Liver (tissue), 9 donors: ENCODE data around the gene CDKN2B-AS1. TPM values are rescaled to one million over a fixed set of nuclear protein-coding genes. Genes with fewer than 3 reads are reported as not detected.

Experiments
- DNase-seq: peaks from one replicate; pipeline ENCODE4 v3.0.0-alpha.2; 2017; ENCODE audit warnings: low spot score
- H3K27ac ChIP-seq, 2 donors: one replicate each; pipeline ENCODE4 v1.7.0; 2013; ENCODE audit warnings: inconsistent platforms in 2 of 2, low read length in 2 of 2, control low read depth in 1 of 2, low read depth in 1 of 2, mild to moderate bottlenecking in 1 of 2
- H3K27me3 ChIP-seq, 4 donors: one replicate each; pipeline versions ENCODE4 v1.6.1 to v1.7.0; 2013; ENCODE audit warnings: low read length in 3 of 4, inconsistent platforms in 1 of 4, mild to moderate bottlenecking in 1 of 4, moderate library complexity in 1 of 4; ENCODE audit not compliant: control insufficient read depth in 4 of 4, insufficient read depth in 4 of 4
- H3K36me3 ChIP-seq, 4 donors: one replicate each; pipeline versions ENCODE4 v1.6.1 to v1.7.0; 2013; ENCODE audit warnings: low read length in 3 of 4, mild to moderate bottlenecking in 3 of 4, low read depth in 1 of 4, moderate library complexity in 1 of 4; ENCODE audit not compliant: control insufficient read depth in 4 of 4, insufficient read depth in 3 of 4
- H3K4me1 ChIP-seq, 4 donors: one replicate each; pipeline versions ENCODE4 v1.6.1 to v1.7.0; 2013; ENCODE audit warnings: low read length in 3 of 4, mild to moderate bottlenecking in 3 of 4, moderate library complexity in 1 of 4; ENCODE audit not compliant: control insufficient read depth in 4 of 4, insufficient read depth in 4 of 4
- H3K4me3 ChIP-seq, 3 donors: one replicate each; pipeline versions ENCODE4 v1.6.1 to v1.7.0; 2013; ENCODE audit warnings: low read length in 3 of 3, control low read depth in 1 of 3, low read depth in 1 of 3, mild to moderate bottlenecking in 1 of 3
- H3K9ac ChIP-seq, 2 donors: one replicate each; pipeline ENCODE4 v1.7.0; 2013; ENCODE audit warnings: low read length in 2 of 2, mild to moderate bottlenecking in 2 of 2, moderate library complexity in 2 of 2, control low read depth in 1 of 2, low read depth in 1 of 2
- H3K9me3 ChIP-seq, 4 donors: one replicate each; pipeline versions ENCODE4 v1.6.1 to v1.7.0; 2013; ENCODE audit warnings: low read length in 3 of 4; ENCODE audit not compliant: control insufficient read depth in 4 of 4
- ATF3 ChIP-seq: IDR thresholded peaks from 2 replicates; pipeline ENCODE4 v1.6.1; 2016; ENCODE audit warnings: antibody characterized with exemption
- EGR1 ChIP-seq, 2 donors: IDR thresholded peaks; 2 replicates each; pipeline ENCODE4 v1.6.1; 2016 to 2018; ENCODE audit warnings: antibody characterized with exemption in 2 of 2, low read depth in 2 of 2
- FOXA1 ChIP-seq: IDR thresholded peaks from 2 replicates; pipeline ENCODE4 v1.6.1; 2016; ENCODE audit warnings: antibody characterized with exemption
- HNF4A ChIP-seq, 2 donors: conservative IDR thresholded peaks; 2 replicates each; pipeline ENCODE4 v1.6.1; 2016; ENCODE audit warnings: antibody characterized with exemption in 2 of 2, mild to moderate bottlenecking in 2 of 2
- HNF4G ChIP-seq: IDR thresholded peaks from 2 replicates; pipeline ENCODE4 v1.6.1; 2016; ENCODE audit warnings: antibody characterized with exemption
- JUND ChIP-seq, 2 donors: IDR thresholded peaks; 2 replicates each; pipeline ENCODE4 v1.6.1; 2016; ENCODE audit warnings: antibody characterized with exemption in 2 of 2
- MAX ChIP-seq: IDR thresholded peaks from 2 replicates; pipeline ENCODE4 v1.6.1; 2016; ENCODE audit warnings: antibody characterized with exemption
- NR2F2 ChIP-seq: IDR thresholded peaks from 2 replicates; pipeline ENCODE4 v1.6.1; 2016; ENCODE audit warnings: antibody characterized with exemption
- RAD21 ChIP-seq, 2 donors: IDR thresholded peaks; 2 replicates each; pipeline ENCODE4 v1.6.1; 2016; ENCODE audit warnings: antibody characterized with exemption in 2 of 2, mild to moderate bottlenecking in 2 of 2
- RXRA ChIP-seq, 2 donors: IDR thresholded peaks; 2 replicates each; pipeline ENCODE4 v1.6.1; 2017 to 2018; ENCODE audit warnings: antibody characterized with exemption in 2 of 2, mild to moderate bottlenecking in 1 of 2
- SP1 ChIP-seq: IDR thresholded peaks from 2 replicates; pipeline ENCODE4 v1.6.1; 2018; ENCODE audit warnings: antibody characterized with exemption, mild to moderate bottlenecking
- TAF1 ChIP-seq: conservative IDR thresholded peaks from 2 replicates; pipeline ENCODE4 v1.6.1; 2016; ENCODE audit warnings: antibody characterized with exemption, mild to moderate bottlenecking
- YY1 ChIP-seq: IDR thresholded peaks from 2 replicates; pipeline ENCODE4 v1.6.1; 2016; ENCODE audit warnings: antibody characterized with exemption, mild to moderate bottlenecking
- WGBS: extraction: QIAGEN DNeasy Blood & Tissue Kit; methylation state at CpG from one replicate; pipeline ENCODE4 v1.1.7; 2013; 5-methylcytosine and 5-hydroxymethylcytosine counted together
- polyA plus RNA-seq, 2 donors: library from polyadenylated mRNA; stranded (reverse) in 1 of 2; unstranded in 1 of 2; fragments of 200-250 nt in 1 of 2; fragments of >200 nt in 1 of 2; fragmentation: Nextera tagmentation in 1 of 2; extraction: Ambion mirVana in 1 of 2; gene quantifications; one replicate each; pipeline versions ENCODE4 v1.2.1 to v1.2.3, GENCODE V29; 2013 to 2015
- total RNA-seq, 2 donors: library from RNA; depleted of rRNA; stranded (reverse); fragments of >200 nt; gene quantifications; one replicate each; pipeline ENCODE4 v1.2.3, GENCODE V29; 2014
- TF ChIP-seq, protein P1 (sequence below): fragments of 150-350 bp; IDR thresholded peaks from 2 replicates; pipeline ENCODE4 v1.5.1; 2017; ENCODE audit warnings: improper control_type of control experiment, low read depth, low read length; ENCODE audit not compliant: missing input control
- TF ChIP-seq, protein P2 (sequence below): IDR thresholded peaks from 2 replicates; pipeline ENCODE4 v1.6.1; 2016; ENCODE audit warnings: antibody characterized with exemption
- donor health status: healthy.
- donor health status: healthy.
- donor health status: healthy.
- donor health status: healthy.
- donor health status: healthy.

The CDKN2B-AS1 gene
- total and polyA plus RNA-seq, 4 donors, result 0.08 to 0.42 TPM; not detected in 2

GRCh38 chr9:22157276-22157675, 162.7 kb downstream of the CDKN2B-AS1 start:
- H3K27ac ChIP-seq, result no peak overlapping the region

GRCh38 chr9:22157828-22158227, 163.2 kb downstream of the CDKN2B-AS1 start:
- H3K27me3 ChIP-seq, result peaks cover 0 to 2% (median 0%) of the 10 kb centered on the region in 4 donors
- no peak overlapping the region for H3K27ac ChIP-seq
- WGBS, result 65% methylated on average over 4 of the region's 4 CpGs
- no peak overlapping the region for H3K4me3 ChIP-seq
- TF ChIP-seq, protein P1, sequence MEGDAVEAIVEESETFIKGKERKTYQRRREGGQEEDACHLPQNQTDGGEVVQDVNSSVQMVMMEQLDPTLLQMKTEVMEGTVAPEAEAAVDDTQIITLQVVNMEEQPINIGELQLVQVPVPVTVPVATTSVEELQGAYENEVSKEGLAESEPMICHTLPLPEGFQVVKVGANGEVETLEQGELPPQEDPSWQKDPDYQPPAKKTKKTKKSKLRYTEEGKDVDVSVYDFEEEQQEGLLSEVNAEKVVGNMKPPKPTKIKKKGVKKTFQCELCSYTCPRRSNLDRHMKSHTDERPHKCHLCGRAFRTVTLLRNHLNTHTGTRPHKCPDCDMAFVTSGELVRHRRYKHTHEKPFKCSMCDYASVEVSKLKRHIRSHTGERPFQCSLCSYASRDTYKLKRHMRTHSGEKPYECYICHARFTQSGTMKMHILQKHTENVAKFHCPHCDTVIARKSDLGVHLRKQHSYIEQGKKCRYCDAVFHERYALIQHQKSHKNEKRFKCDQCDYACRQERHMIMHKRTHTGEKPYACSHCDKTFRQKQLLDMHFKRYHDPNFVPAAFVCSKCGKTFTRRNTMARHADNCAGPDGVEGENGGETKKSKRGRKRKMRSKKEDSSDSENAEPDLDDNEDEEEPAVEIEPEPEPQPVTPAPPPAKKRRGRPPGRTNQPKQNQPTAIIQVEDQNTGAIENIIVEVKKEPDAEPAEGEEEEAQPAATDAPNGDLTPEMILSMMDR, result no peak
- no peak for TF ChIP-seq NR2F2
- no peak for TF ChIP-seq SP1
- TF ChIP-seq TAF1, result no peak
- TF ChIP-seq, protein P2, sequence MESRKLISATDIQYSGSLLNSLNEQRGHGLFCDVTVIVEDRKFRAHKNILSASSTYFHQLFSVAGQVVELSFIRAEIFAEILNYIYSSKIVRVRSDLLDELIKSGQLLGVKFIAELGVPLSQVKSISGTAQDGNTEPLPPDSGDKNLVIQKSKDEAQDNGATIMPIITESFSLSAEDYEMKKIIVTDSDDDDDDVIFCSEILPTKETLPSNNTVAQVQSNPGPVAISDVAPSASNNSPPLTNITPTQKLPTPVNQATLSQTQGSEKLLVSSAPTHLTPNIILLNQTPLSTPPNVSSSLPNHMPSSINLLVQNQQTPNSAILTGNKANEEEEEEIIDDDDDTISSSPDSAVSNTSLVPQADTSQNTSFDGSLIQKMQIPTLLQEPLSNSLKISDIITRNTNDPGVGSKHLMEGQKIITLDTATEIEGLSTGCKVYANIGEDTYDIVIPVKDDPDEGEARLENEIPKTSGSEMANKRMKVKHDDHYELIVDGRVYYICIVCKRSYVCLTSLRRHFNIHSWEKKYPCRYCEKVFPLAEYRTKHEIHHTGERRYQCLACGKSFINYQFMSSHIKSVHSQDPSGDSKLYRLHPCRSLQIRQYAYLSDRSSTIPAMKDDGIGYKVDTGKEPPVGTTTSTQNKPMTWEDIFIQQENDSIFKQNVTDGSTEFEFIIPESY, result no peak
- no peak for TF ChIP-seq FOXA1
- TF ChIP-seq MAX, result no peak
- TF ChIP-seq YY1, result no peak
- TF ChIP-seq HNF4G, result no peak
- TF ChIP-seq EGR1 (IDR thresholded peaks at IDR 0.05; ENCODE audit: low read depth in 2 of 2), result no peak
- H3K4me1 ChIP-seq, result no peaks in the 10 kb centered on the region
- DNase-seq, result no peak
- H3K9me3 ChIP-seq, result no peaks in the 10 kb centered on the region
- no peak overlapping the region for H3K9ac ChIP-seq
- H3K36me3 ChIP-seq, result no peaks in the 10 kb centered on the region

More at GRCh38 chr9:22157276-22157675, 162.7 kb downstream of the CDKN2B-AS1 start:
- Histone ChIP-seq H3K36me3 (no peaks in the 10 kb centered on the region), H3K9me3 (no peaks in the 10 kb centered on the region), H3K4me3 (no peak overlapping the region), H3K4me1 (no peaks in the 10 kb centered on the region), H3K9ac (no peak overlapping the region), H3K27me3 (peaks cover 0 to 2% (median 0%) of the 10 kb centered on the region in 4 donors)
- no peak for TF ChIP-seq MAX
- no peak for DNase-seq

DNA sequence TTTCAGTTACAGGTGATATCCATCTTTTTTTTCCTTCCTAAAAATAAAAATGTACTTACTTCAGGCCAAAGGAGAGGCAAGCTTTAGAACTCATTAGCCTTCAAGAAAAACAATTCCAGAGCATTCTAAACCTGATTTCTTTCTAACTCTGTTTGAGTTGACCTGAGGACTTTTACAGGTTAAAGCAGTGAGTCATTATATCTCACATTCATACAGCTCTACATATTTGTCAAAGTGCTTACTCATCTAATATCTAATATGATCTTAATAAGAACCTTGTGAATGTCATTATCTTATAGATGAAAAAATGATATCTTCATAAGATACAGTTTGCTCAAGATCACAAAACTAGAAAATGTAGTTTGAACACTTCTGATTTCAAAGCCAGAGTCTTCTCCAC, 163.7 kb downstream of the CDKN2B-AS1 start:
- no peak overlapping the region for H3K27ac ChIP-seq

More for the DNA sequence above, 163.7 kb downstream of the CDKN2B-AS1 start:
- DNase-seq, result no peak
- TF ChIP-seq MAX, result no peak
- no peak for TF ChIP-seq RAD21 (IDR thresholded peaks at IDR 0.05)
- TF ChIP-seq TAF1, result no peak
- no peak for TF ChIP-seq ATF3
- no peak for TF ChIP-seq HNF4A (conservative IDR thresholded peaks at IDR 0.05)
- no peak for TF ChIP-seq JUND (IDR thresholded peaks at IDR 0.05)
- TF ChIP-seq RXRA (IDR thresholded peaks at IDR 0.05), result no peak
- Histone ChIP-seq H3K9me3 (no peaks in the 10 kb centered on the region), H3K9ac (no peak overlapping the region), H3K4me3 (no peak overlapping the region), H3K4me1 (no peaks in the 10 kb centered on the region), H3K36me3 (no peaks in the 10 kb centered on the region), H3K27me3 (peaks cover 0 to 2% (median 0%) of the 10 kb centered on the region in 4 donors)
